22Rv1 (cell line): ENCODE results near the gene CHD9.
"Not testable (repeated sequence)": the region's sequence is repeated elsewhere in the genome, so short reads cannot be mapped to it uniquely, and the experiment has no call there.

Source experiments
- H3K27ac ChIP-seq: fragments of 450-650 bp; 2 replicates; pipeline ENCODE4 v1.5.1; 2017
- ZFX ChIP-seq: fragments of 450-650 bp; IDR thresholded peaks from 2 replicates; pipeline ENCODE4 v1.6.1; 2017; ENCODE audit warnings: antibody characterized with exemption, borderline replicate concordance
- TF ChIP-seq, protein P1 (sequence below): fragments of 450-650 bp; IDR thresholded peaks from 2 replicates; pipeline ENCODE4 v1.5.1; 2017; ENCODE audit warnings: mild to moderate bottlenecking

Gene CHD9

DNA sequence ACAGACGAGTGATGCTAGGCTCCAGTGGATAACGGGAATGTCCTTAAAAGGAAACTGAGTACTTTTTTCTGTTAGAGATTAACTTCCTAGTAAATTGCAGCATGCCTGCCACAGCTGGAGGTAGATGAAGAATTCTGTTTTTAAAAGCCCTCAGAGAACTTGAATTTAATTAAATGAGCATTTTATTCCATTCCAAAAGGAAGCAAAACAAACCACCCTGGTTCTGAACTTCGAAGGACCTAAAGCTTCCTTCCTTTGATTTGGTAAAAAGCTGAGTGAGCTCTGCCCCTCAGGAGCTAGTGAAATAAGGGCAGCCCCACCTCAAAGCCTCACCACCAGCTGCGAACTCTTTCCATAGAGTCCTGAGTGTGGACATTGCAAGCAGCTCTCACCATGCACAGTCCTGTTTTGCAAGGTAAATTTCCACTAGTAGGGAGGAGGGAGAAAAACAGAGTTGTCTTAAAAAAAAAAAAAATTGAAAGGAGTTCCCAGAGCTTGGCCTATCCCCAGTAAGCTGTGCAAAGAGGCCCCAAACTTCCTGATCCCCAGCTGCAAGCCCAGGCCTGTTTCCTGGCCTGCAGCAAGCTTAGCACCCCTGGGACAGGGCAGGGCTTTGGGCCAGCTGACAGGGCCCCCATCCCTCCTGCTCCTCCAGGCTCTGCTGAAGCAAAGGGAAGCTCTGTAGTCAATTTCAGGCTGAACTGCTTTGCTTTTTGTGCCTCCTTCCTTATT lies 13.3 kb upstream of the CHD9 start:
- TF ChIP-seq, protein P1, sequence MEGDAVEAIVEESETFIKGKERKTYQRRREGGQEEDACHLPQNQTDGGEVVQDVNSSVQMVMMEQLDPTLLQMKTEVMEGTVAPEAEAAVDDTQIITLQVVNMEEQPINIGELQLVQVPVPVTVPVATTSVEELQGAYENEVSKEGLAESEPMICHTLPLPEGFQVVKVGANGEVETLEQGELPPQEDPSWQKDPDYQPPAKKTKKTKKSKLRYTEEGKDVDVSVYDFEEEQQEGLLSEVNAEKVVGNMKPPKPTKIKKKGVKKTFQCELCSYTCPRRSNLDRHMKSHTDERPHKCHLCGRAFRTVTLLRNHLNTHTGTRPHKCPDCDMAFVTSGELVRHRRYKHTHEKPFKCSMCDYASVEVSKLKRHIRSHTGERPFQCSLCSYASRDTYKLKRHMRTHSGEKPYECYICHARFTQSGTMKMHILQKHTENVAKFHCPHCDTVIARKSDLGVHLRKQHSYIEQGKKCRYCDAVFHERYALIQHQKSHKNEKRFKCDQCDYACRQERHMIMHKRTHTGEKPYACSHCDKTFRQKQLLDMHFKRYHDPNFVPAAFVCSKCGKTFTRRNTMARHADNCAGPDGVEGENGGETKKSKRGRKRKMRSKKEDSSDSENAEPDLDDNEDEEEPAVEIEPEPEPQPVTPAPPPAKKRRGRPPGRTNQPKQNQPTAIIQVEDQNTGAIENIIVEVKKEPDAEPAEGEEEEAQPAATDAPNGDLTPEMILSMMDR = no peak
- no peak for TF ChIP-seq ZFX
- no peak overlapping the region for H3K27ac ChIP-seq

GRCh38 chr16:53042235-53042701 lies 12.5 kb upstream of the CHD9 start:
- H3K27ac ChIP-seq = no peak overlapping the region
- no peak for TF ChIP-seq ZFX
- TF ChIP-seq, protein P1 = no peak

DNA sequence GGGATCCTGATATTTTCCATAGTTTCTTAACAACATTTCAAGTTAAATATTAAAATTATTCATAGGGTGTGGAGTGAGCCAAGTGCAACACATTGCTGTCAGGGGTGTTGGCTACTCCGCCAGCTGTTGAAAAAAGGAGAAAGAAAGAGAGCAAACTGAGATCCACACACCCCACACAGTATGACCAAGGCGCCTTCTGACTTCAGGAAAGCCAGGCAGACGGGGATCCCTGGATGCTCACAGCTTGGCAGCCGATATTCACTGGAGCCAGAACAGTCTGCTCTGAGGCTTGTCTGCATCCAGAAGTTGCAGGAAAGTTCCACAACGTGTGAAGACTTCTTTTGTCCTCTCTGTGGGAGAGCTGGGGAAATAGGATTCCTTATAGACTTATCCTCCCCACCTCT lies 11.4 kb upstream of the CHD9 start:
- TF ChIP-seq, protein P1 = no peak
- no peak for TF ChIP-seq ZFX
- no peak overlapping the region for H3K27ac ChIP-seq

GRCh38 chr16:53043986-53044601 lies 10.7 kb upstream of the CHD9 start:
- no peak overlapping the region for H3K27ac ChIP-seq
- TF ChIP-seq, protein P1 = no peak
- TF ChIP-seq ZFX = no peak

DNA sequence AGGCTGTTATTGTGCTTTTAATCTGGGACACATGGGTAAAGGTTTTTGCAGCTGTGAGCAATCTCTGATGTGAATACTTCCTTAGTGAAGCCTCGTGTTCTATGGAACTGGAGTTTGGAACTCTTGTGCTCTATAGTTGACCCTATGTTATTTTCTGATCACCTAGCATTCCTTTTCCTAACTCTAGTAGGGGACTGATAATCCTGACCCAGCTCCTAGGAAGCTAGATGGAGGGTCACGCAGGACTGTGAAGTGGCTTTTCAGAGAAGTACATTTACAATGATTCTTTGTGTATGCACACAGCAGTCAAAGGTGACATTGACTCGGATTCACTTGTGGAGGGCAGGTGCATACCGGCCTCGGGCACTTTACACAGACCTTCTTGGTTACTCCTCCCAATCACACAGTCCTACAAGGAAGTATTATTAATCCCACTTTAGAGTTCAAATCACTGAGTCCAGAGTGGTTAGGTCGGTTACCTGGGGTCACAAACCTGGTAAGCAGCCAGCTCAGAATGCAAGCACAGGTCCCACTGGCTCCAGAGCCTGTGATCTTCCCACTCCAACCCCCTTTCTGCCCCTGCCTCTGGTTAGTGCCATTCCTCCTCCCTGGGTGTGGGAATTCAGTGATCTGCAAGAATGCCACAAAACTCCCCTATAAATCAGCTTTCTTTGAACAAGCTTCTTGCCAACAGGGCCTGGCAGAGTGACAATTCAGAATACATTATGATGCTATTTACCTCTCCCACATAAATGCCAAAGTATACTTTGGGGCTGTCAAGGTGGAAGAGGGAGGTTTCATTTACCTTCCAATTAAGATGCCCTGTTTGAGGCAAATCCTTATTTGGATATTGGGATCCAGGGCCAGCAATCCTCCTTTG lies 9.2 kb upstream of the CHD9 start:
- H3K27ac ChIP-seq = no peak overlapping the region
- no peak for TF ChIP-seq ZFX
- TF ChIP-seq, protein P1 = no peak

DNA sequence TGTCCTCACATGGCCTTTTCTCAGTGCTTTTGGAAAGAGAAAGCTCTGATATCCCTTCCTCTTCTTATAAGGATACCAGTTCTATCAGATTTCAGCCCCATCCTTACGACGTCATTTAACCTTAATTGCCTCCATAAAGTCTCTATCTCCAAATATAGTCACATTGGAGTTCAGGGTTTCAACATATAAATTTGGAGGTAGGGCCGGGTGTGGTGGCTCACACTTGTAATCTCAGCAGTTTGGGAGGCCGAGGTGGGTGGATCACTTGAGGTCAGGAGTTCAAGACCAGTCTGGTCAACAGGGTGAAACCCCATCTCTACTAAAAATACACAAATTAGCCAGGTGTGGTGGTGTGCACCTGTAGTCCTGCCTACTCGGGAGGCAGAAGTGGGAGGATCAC lies 7.3 kb upstream of the CHD9 start:
- H3K27ac ChIP-seq = not testable (repeated sequence)

DNA sequence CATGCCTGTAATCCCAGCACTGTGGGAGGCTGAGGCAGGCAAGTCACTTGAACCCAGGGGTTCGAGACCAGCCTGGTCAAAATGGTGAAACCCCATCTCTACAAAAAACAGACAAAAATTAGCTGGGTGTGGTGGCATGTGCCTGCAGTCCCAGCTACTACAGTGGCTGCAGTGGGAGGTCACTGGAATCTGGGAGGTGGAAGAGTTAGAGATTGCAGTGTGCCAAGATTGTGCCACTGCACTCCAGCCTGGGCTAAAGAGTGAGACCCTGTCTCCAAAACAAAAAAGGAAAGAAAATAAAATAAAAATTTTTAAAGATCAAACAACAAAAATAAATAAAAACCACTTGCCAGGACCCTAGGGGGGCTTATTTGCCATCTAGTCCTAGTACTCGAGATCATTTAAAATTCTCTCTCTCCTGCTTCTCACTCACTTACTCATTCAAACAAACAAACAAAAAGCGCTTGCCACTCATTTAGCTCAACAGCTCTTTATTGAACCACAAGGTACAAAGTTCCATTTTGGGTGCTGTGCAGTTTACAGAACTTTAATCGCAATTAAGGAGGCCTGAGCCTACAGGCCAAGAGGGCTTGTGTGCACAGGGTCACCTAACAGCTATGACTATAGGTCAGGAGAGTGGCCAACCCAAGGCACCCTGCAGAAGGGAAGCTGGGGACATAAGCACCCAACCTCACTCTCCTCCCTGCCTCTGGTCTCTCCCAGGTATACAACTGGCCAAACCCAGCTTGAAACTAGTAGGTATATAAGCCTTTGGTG lies 6.5 kb upstream of the CHD9 start:
- TF ChIP-seq, protein P1 = no peak
- no peak for TF ChIP-seq ZFX
- no peak overlapping the region for H3K27ac ChIP-seq

- not testable (repeated sequence) for H3K27ac ChIP-seq
Measured at GRCh38 chr16:53051255-53051654, 3.5 kb upstream of the CHD9 start.
